Adrenal gland (tissue), 12 donors: Measurements from ENCODE around the gene EWSR1. TPM values are rescaled to one million over a fixed set of nuclear protein-coding genes. Genes with fewer than 3 reads are reported as not detected.

Experiments
- DNase-seq, 7 donors: peaks; one replicate each; pipeline ENCODE4 v3.0.0-alpha.2; 2019 to 2020
- H3K27ac ChIP-seq, 5 donors: fragments of 200-600 bp; sonication (generic) in 4 of 5; 1 replicate in 3 of 5; 2 replicates in 2 of 5; pipeline versions ENCODE4 v1.5.1 to v1.8.0; 2016 to 2020; ENCODE audit warnings: mild to moderate bottlenecking in 1 of 5
- H3K27me3 ChIP-seq: fragments of 200-600 bp; 2 replicates; pipeline ENCODE4 v1.8.0; 2021
- H3K36me3 ChIP-seq, 2 donors: fragments of 200-600 bp; replicated peaks in 1 of 2; 1 replicate in 1 of 2; 2 replicates in 1 of 2; pipeline versions ENCODE4 v1.5.1 to v1.8.0; 2018 to 2022
- H3K4me1 ChIP-seq, 2 donors: fragments of 200-600 bp; replicated peaks in 1 of 2; 1 replicate in 1 of 2; 2 replicates in 1 of 2; pipeline versions ENCODE4 v1.5.1 to v1.8.0; 2018 to 2021
- H3K4me3 ChIP-seq, 4 donors: fragments of 200-600 bp; sonication (generic) in 3 of 4; one replicate each; pipeline ENCODE4 v1.5.1; 2016 to 2018
- H3K9me3 ChIP-seq, 3 donors: fragments of 200-600 bp; sonication (generic) in 1 of 3; replicated peaks in 1 of 3; 1 replicate in 2 of 3; 2 replicates in 1 of 3; pipeline versions ENCODE4 v1.5.1 to v1.8.0; 2016 to 2021
- POLR2A ChIP-seq, 2 donors: fragments of 450-650 bp; IDR thresholded peaks; one replicate each; pipeline ENCODE4 v1.6.1; 2017; ENCODE audit warnings: antibody characterized with exemption in 2 of 2, mild to moderate bottlenecking in 2 of 2, moderate library complexity in 1 of 2
- whole genome bisulfite sequencing, 4 donors: extraction: QIAGEN DNeasy Blood & Tissue Kit in 2 of 4; methylation state at CpG; one replicate each; pipeline versions ENCODE4 v1.1.5 to v1.1.7; 2013 to 2017; 5-methylcytosine and 5-hydroxymethylcytosine counted together
- intact Hi-C, 2 donors: fragments of 100-400 bp; cut with DNase I; formaldehyde crosslinking; loops; one replicate each; pipeline versions ENCODE4 v1.14.1 to v1.15.0; 2022 to 2023
- polyA plus RNA-seq, 3 donors: library from polyadenylated mRNA; stranded (reverse); fragments of 200-250 nt in 2 of 3; fragments of 350-450 nt in 1 of 3; fragmentation: Illumina TruSeq in 1 of 3; extraction: RNeasy Lipid Tissue Mini Kit (QIAGEN cat#74804) in 1 of 3; gene quantifications; one replicate each; pipeline ENCODE4 v1.2.3, GENCODE V29; 2013 to 2014
- total RNA-seq, 9 donors: library from RNA; depleted of rRNA in 4 of 9; stranded (reverse); fragments of >200 nt in 4 of 9; fragments of 120-200 nt in 1 of 9; fragmentation: NEBNext Ultra II Directional in 1 of 9; extraction: Animal tissue kit (Norgen Biotek cat#: 25700) in 1 of 9; gene quantifications; one replicate each; pipeline versions ENCODE4 v1.1.0 to v1.2.4, GENCODE V29; 2013 to 2023
- TF ChIP-seq, protein P1 (sequence below), 6 experiments: fragments of 450-650 bp in 4 of 6; fragments of 200-600 bp in 2 of 6; sonication (generic) in 1 of 6; IDR thresholded peaks; 1 replicate in 5 of 6; 2 replicates in 1 of 6; pipeline versions ENCODE4 v1.5.1 to v1.8.0; 2016 to 2021; ENCODE audit warnings: antibody characterized with exemption in 6 of 6, mild to moderate bottlenecking in 2 of 6, moderate library complexity in 1 of 6
- donor health status: healthy with polysubstance abuse.
- donor health status: Bipolar disorder and iron deficiency.
- donor health status: DM: yes; HTN: yes; CAD: no.
- donor health status: DM: no; HTN: no; CAD: no.
- donor health status: DM: no; HTN: no; CAD: no.
- donor health status: DM: yes; HTN: yes; CAD: no.

The EWSR1 gene
- total and polyA plus RNA-seq, 12 donors = 152 to 351 (median 216) TPM

DNA sequence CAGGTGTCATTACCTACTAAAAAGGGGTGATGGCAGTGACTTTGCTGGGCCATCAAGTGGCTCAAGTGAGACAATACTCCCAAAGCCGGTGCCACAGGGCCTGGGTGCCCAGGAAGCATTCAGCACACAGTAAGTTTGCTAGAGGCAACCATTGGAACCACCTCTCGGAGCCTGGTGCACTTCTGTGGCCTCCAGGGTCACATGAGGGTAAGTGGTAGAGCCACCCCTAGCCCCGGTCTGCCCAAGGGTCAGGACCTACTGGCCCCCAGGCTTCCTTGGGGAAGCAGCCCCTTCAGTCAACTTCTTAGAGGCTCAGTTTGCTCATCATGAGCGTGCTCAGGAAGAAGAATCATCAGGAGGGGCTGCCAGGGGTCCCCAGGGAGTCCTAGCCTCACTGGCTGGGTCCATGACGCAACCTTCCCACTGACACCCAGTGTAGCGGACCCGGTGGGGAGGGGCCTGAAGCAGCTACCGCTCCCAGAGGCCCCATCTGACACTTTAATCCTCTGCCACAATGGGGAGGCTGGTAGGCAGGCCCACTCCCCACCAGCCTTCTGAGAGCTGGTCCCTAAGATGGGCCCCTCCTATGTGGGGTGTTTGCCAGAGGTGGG is 64.9 kb downstream of the EWSR1 start:
- DNase-seq = no peak
- 96 to 100% (median 98%) methylated on average over 1 to 8 of the region's 8 CpGs for WGBS, 4 donors
- Histone ChIP-seq H3K4me1 (peaks cover 11 to 26% of the 10 kb centered on the region in 2 donors), H3K4me3 (no peak overlapping the region), H3K36me3 (peaks cover 0 to 81% of the 10 kb centered on the region in 2 donors), H3K9me3 (no peaks in the 10 kb centered on the region), H3K27ac (no peak overlapping the region), H3K27me3 (no peaks in the 10 kb centered on the region)
- intact Hi-C loops = no loop called here
- TF ChIP-seq POLR2A (IDR thresholded peaks at IDR 0.05) = no peak
- TF ChIP-seq, protein P1, sequence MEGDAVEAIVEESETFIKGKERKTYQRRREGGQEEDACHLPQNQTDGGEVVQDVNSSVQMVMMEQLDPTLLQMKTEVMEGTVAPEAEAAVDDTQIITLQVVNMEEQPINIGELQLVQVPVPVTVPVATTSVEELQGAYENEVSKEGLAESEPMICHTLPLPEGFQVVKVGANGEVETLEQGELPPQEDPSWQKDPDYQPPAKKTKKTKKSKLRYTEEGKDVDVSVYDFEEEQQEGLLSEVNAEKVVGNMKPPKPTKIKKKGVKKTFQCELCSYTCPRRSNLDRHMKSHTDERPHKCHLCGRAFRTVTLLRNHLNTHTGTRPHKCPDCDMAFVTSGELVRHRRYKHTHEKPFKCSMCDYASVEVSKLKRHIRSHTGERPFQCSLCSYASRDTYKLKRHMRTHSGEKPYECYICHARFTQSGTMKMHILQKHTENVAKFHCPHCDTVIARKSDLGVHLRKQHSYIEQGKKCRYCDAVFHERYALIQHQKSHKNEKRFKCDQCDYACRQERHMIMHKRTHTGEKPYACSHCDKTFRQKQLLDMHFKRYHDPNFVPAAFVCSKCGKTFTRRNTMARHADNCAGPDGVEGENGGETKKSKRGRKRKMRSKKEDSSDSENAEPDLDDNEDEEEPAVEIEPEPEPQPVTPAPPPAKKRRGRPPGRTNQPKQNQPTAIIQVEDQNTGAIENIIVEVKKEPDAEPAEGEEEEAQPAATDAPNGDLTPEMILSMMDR (IDR thresholded peaks at IDR 0.05) = no peak

DNA sequence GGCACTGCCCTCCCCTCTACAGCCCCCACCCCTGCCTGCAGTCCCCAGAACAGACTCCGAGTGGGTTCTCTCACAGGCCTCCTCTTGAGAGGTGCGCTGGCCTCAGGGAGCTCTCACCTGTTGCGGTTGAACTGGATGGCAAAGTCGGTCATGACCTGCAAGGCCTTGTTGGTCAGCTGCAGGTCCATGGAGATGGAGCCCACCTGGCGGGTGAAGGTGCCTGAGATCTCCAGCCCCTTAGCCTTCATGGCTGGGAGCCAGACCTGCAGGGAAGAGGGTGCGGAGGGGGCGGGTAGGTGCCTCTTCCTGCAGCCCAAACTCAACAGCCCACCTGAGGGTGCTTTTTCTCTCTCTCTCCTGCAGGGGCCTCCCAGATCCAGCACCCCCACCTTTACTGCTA is 66.1 kb downstream of the EWSR1 start:
- intact Hi-C loops = no loop called here
- no peak overlapping the region for H3K4me3 ChIP-seq
- no peaks in the 10 kb centered on the region for H3K9me3 ChIP-seq
- no peaks in the 10 kb centered on the region for H3K27me3 ChIP-seq
- H3K36me3 ChIP-seq = peaks cover 0 to 81% of the 10 kb centered on the region in 2 donors
- 92 to 100% (median 98%) methylated on average over 4 to 7 of the region's 7 CpGs for WGBS, 4 donors
- no peak overlapping the region for H3K27ac ChIP-seq
- DNase-seq = no peak
- H3K4me1 ChIP-seq = peaks cover 11 to 26% of the 10 kb centered on the region in 2 donors
- TF ChIP-seq, protein P1 (IDR thresholded peaks at IDR 0.05) = no peak
- TF ChIP-seq POLR2A (IDR thresholded peaks at IDR 0.05) = no peak

DNA sequence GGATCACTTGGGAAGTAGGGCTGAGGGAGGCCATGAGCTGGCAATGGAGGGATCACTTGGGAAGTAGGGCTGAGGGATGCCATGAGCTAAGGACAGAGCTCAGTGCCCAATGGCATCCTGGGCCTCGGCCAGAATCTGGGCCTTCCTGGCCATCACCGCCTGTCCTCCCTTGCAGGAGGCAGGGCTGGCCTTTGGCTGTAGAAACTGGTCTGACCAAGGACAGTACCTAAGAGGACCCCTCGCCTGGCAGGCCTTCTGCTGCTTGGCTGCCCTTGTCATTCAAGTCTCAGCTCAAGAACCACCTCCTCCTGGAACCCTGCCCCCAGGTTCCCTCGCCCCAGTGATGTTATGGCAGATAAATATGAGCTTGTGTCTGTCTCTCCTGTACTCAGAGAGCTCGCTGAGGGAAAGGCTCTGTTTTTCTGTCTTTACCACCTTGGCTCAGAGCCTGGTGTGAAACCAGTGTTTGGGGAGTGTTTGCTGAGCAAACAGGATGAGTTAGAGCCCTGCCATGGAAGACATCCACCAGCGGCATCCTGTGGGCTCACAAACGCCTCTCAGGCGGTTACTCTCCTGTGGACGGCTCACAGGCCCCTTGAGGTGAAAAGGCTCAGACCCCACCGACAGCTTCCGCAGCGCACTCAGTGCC is 66.8 kb downstream of the EWSR1 start:
- intact Hi-C loops = no loop called here
- DNase-seq = no peak
- no peaks in the 10 kb centered on the region for H3K27me3 ChIP-seq
- H3K4me1 ChIP-seq = peaks cover 11 to 25% of the 10 kb centered on the region in 2 donors
- peaks cover 0 to 85% of the 10 kb centered on the region in 2 donors for H3K36me3 ChIP-seq
- H3K9me3 ChIP-seq = no peaks in the 10 kb centered on the region
- H3K27ac ChIP-seq = no peak overlapping the region
- 90% methylated on average over 12 of the region's 12 CpGs for WGBS, 4 donors
- no peak for TF ChIP-seq POLR2A (IDR thresholded peaks at IDR 0.05)
- no peak overlapping the region for H3K4me3 ChIP-seq

DNA sequence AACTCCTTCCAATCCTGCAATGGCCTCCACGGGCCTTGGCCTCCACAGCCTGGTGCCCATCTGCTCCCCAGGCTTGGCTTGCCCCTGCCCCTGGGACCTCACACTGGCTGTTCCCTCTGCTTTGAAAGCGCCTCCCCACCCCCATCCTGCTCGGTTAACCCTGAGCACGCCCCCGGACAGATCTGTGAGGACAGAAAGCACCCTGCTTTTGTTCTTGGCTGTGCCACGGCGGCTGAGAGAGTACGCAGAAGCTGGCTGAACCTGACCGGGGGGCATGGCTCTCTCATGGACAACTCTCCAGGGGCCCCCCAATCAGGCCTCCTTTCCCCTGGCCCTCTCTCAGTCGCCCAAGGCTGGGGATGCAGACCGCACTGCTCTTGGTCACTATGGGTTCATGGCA is 67.6 kb downstream of the EWSR1 start:
- TF ChIP-seq, protein P1 (IDR thresholded peaks at IDR 0.05) = no peak
- no peak for TF ChIP-seq POLR2A (IDR thresholded peaks at IDR 0.05)
- no peaks in the 10 kb centered on the region for H3K9me3 ChIP-seq
- 91 to 98% (median 93%) methylated on average over 9 to 11 of the region's 11 CpGs for WGBS, 4 donors
- no peak for DNase-seq
- no peak overlapping the region for H3K27ac ChIP-seq
- peaks cover 0 to 91% of the 10 kb centered on the region in 2 donors for H3K36me3 ChIP-seq
- no peaks in the 10 kb centered on the region for H3K27me3 ChIP-seq
- intact Hi-C loops = no loop called here
- H3K4me3 ChIP-seq = no peak overlapping the region
- peaks cover 5 to 17% of the 10 kb centered on the region in 2 donors for H3K4me1 ChIP-seq
